ENCODE results near the gene CACNB2.

- TF ChIP-seq HNF4A (conservative IDR thresholded peaks at IDR 0.05) (no peak), CTCF (IDR thresholded peaks at IDR 0.05; ENCODE audit: low read depth, low read length, missing input control) (no peak), GABPA (IDR thresholded peaks at IDR 0.05 in 1 of 2, conservative IDR thresholded peaks at IDR 0.05 in 1 of 2) (no peak), REST (IDR thresholded peaks at IDR 0.05) (no peak), RXRA (IDR thresholded peaks at IDR 0.05) (no peak)
These were observed 427.2 kb downstream of the CACNB2 start for GRCh38 chr10:18567343-18567856.

All from liver (tissue), 3 donors.